ENCODE measurements around the gene CRTC3.

- no peak for TF ChIP-seq EZH2 (IDR thresholded peaks at IDR 0.05; ENCODE audit: borderline replicate concordance, low read depth, low read length, severe bottlenecking)
- TF ChIP-seq CTCF (IDR thresholded peaks at IDR 0.05; ENCODE audit: extremely low read depth in 1 of 2, insufficient read depth in 1 of 2, low read depth in 1 of 2, low read length in 2 of 2): no peak
- no peak for TF ChIP-seq POLR2A (IDR thresholded peaks at IDR 0.05; ENCODE audit: low read depth, low read length)
- no peak for TF ChIP-seq MYC (IDR thresholded peaks at IDR 0.05; ENCODE audit: low read depth, low read length)
These were observed 46.8 kb upstream of the CRTC3 start for GRCh38 chr15:90483012-90483307.
